ENCODE results near the gene POP7.

Gene POP7

DNA sequence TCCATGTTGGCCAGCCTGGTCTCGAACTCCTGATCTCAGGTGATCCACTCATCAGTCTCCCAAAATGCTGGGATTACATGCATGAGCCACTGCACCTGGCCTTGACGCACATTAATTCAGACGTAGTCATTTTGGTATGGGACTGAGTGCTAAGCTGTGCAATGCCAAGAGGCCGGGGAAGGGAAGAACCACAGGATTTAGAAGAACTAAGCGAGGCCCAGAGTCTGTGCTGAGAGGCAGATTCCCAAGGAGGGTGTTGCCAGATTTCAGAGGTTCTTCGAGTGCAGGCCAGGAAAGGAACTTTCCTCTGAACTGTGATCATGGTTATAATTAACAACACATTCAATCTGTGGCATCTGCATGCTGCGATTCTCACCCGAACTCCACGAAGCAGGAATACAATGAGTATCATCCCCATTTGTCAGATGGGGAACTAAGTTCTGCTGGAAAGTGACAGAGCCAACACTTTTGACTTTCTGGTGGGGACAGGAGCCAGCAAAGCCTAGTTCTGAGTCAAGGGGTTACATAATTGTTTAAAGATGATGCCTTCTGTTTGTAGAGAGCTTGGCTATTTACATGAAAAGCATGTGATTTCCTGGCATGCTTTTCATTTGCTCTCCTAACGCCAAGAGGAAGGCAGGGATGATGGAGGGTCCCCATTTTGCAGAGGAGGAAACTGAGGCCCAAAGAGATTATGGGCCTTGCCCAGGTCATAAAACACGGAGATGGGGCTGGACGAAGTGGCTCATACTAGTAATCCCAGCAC is 21.3 kb downstream of the POP7 start:
- in situ Hi-C loops (cut with HindIII; ENCODE audit: low pct_unique_long_range_greater_than_20kb, low sequenced_read_pairs) = no loop called here

DNA sequence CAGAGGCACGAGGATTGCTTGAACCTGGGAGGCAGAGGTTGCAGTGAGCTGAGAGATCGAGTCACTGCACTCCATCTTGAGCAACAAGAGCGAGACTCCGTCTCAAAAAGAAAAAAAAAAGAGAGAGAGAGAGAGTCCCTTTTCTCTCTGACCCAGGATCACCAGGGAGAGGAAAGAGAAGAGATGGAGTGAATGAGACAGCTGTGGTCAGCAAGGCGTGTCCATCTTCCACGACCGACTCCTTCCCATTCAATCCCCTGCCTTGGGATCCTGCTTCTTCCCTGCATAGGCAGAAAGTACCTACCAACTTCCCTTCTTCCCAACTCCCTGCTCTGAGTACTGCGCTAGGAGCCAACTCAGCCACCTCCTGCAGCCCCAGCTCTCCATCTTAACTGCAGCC is 22.3 kb downstream of the POP7 start:
- in situ Hi-C loops (cut with HindIII; ENCODE audit: low pct_unique_long_range_greater_than_20kb, low sequenced_read_pairs) = no loop called here

More for the DNA sequence above, 21.3 kb downstream of the POP7 start:
- no peak for DNase-seq (ENCODE audit: low read depth in 1 of 2, low spot score in 1 of 2)
- no peak for TF ChIP-seq JUND (IDR thresholded peaks at IDR 0.05; ENCODE audit: low read depth)

DNA sequence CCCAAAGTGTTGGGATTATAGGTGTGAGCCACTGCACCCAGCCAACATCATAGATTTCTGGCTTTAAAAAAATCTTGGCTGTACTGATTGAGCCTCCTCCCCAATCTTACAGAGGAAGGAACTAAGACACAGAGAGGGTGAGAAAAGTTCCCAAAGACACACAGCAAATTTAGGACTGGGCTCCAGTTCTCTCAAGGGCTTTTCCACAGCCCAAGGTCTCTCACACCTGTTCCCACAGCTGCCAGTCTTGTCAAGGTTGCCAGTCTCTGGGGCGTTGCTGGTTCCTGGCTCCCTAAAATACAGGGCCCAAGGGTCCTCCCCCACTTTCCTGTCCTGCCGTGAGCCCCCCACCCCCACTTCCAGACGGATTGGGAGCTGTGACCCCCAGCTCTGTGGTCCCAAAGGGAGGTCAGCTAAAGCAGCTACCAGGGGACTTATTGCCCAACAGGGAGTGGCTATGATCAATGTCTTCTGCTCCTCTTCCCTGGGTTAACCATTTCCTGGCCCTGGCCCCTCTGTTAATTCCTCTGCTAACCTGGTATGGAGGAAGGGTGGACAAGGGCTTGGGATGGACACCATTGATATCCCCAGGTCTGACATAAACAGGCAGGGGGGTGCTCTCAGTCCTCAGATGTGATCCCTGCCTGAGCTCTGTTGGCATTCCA is 24.3 kb downstream of the POP7 start:
- no peak for TF ChIP-seq JUND (IDR thresholded peaks at IDR 0.05; ENCODE audit: low read depth)
- in situ Hi-C loops (cut with HindIII; ENCODE audit: low pct_unique_long_range_greater_than_20kb, low sequenced_read_pairs) = no loop called here
- no peak for DNase-seq (ENCODE audit: low read depth in 1 of 2, low spot score in 1 of 2)

More for the DNA sequence above, 22.3 kb downstream of the POP7 start:
- TF ChIP-seq JUND (IDR thresholded peaks at IDR 0.05; ENCODE audit: low read depth) = no peak
- no peak for DNase-seq (ENCODE audit: low read depth in 1 of 2, low spot score in 1 of 2)

DNA sequence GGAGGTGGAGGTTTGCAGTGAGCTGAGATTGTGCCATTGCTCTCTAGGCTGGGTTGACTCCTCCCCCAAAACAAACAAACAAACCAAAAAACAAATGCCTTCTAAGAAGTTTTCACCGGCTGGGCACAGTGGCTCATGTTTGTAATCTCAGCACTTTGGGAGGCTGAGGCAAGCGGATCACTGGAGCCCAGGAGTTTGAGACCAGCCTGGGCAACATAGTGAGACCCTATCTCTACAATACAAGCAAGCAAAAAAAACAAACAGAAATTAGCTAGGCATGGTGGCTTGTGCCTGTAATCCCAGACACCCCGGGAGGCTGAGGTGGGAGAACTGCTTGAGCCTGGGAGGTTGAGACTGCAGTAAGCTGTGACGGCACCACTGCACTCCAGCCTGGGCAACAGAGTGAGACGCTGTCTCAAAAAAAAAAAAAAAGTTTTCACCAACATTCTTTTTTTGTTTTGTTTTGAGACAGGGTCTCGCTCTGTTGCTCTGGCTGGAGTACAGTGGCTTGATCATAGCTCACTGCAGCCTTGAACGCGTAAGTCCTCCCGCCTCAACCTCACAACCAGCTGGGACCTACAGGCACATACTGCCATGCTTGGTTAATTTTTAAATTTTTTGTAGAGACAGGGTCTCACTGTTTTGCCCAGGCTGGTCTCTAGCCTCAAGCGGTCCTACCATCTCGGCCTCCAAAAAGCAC is 26.2 kb downstream of the POP7 start:
- in situ Hi-C loops (cut with HindIII; ENCODE audit: low pct_unique_long_range_greater_than_20kb, low sequenced_read_pairs) = no loop called here
- no peak for TF ChIP-seq JUND (IDR thresholded peaks at IDR 0.05; ENCODE audit: low read depth)
- no peak for DNase-seq (ENCODE audit: low read depth in 1 of 2, low spot score in 1 of 2)

DNA sequence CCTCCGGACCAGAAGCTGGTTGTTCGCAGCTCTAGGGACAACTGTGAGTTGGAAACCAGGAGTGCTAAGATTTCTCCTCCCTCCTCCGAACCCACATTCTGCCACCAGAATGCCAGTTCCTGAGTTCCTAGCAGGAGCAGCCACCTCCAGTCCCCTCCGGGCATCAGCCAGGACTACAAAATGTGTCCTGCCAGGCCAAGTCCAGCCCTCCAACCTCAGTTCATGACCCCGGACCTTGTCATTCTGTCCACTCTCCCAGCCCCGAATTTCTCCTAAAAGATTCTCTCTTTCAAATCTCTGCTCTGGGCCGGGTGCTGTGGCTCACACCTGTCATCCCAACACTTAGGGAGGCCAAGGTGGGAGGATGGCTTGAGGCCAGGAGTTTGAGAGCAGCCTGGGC is 29.8 kb downstream of the POP7 start:
- in situ Hi-C loops (cut with HindIII; ENCODE audit: low pct_unique_long_range_greater_than_20kb, low sequenced_read_pairs) = no loop called here
- TF ChIP-seq JUND (IDR thresholded peaks at IDR 0.05; ENCODE audit: low read depth) = no peak
- DNase-seq (ENCODE audit: low read depth in 1 of 2, low spot score in 1 of 2) = no peak

DNA sequence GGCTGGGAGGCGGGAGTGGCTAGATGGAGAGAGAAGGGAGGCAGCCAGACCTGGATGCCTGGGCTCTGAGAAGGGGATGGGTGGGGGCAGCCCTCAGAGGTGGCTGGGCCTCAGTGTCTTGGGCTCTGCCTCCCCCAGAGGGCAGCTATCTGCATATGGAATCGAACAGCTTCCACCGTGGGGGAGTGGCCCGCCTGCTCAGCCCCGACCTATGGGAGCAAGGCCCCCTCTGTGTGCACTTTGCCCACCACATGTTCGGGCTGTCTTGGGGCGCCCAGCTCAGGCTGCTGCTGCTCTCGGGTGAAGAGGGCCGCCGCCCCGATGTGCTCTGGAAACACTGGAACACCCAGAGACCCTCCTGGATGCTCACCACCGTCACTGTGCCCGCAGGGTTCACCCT is 30.8 kb downstream of the POP7 start:
- TF ChIP-seq JUND (IDR thresholded peaks at IDR 0.05; ENCODE audit: low read depth) = no peak
- in situ Hi-C loops (cut with HindIII; ENCODE audit: low pct_unique_long_range_greater_than_20kb, low sequenced_read_pairs) = no loop called here
- DNase-seq (ENCODE audit: low read depth in 1 of 2, low spot score in 1 of 2) = no peak

DNA sequence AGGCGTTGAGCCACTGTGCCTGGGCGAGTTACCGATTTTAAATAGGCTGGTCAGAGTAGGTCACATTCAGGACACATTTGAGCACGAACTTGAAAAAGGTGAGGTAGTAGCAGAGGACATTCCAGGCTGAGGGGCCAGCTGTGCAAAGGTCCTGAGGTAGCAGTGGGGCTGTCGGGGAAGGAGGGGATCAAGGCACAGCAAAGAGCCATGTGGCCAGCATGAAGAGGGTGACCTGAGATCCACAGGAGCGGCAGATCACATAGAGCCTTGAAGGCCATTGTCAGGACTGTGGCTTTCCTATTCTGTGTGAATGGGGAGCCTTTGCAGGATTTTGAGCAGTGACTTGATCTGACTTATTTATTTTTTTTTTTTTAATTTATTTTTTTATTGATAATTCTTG is 34.0 kb downstream of the POP7 start:
- no peak for TF ChIP-seq JUND (IDR thresholded peaks at IDR 0.05; ENCODE audit: low read depth)
- DNase-seq (ENCODE audit: low read depth in 1 of 2, low spot score in 1 of 2) = no peak
- in situ Hi-C loops (cut with HindIII; ENCODE audit: low pct_unique_long_range_greater_than_20kb, low sequenced_read_pairs) = no loop called here

DNA sequence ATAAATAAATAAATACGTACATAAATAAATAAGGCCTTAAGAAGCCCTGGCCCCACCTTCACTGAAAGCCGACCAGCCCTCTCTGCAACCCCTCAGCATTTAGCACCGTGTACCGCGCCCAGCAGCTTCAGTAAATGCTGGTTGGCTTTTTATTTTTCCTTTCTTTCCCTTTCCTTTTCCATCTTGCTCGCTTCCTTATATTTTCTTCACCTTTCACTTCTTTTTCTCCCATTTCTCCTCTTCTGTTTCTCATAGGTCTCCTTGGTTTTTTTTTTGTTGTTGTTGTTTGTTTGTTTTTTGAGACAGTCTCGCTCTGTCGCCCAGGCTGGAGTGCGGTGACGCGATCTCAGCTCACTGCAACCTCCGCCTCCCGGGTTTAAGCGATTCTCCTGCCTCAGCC is 38.7 kb downstream of the POP7 start:
- in situ Hi-C loops (cut with HindIII; ENCODE audit: low pct_unique_long_range_greater_than_20kb, low sequenced_read_pairs) = no loop called here
- no peak for TF ChIP-seq JUND (IDR thresholded peaks at IDR 0.05; ENCODE audit: low read depth)
- no peak for DNase-seq (ENCODE audit: low read depth in 1 of 2, low spot score in 1 of 2)

DNA sequence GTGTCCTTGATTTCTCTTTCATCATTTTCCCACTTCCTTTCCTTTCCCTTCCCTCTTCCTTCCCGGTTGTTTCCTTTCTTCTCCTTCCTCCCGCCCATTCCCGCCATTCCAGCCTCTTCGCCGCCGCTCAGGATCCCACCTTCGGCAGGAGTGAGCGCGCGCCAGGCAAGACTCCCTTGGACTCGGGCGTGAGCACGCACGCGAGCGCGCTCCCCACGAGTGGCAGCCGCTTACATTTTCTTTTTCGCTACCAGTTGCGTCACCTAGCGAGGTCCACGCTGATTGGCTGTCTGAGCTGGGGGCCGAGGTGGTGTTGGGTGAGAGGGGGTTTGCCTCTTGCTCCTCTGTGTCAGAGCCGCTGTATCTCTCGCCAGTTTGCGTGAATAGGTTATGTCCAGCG is 39.3 kb downstream of the POP7 start:
- TF ChIP-seq JUND (IDR thresholded peaks at IDR 0.05; ENCODE audit: low read depth) = no peak
- in situ Hi-C loops (cut with HindIII; ENCODE audit: low pct_unique_long_range_greater_than_20kb, low sequenced_read_pairs) = no loop called here
- DNase-seq (ENCODE audit: low read depth in 1 of 2, low spot score in 1 of 2) = peak; percentile 64 to 86

DNA sequence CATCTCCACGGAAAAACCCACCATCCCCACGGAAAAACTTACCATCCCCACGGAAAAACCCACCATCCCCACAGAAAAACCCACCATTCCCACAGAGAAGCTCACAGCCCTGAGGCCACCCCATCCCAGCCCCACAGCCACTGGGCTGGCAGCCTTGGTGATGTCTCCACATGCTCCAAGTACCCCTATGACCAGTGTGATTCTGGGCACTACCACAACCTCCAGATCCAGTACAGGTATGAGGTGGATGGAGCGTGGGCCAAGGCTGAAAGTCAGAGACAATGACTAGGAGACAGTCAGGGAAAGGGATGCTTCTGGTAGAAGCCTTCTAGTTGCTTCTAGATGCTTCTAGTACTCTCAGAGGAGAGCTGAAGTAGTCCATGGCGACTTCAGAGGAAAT is 47.1 kb downstream of the POP7 start:
- no peak for DNase-seq (ENCODE audit: low read depth in 1 of 2, low spot score in 1 of 2)
- in situ Hi-C loops (cut with HindIII; ENCODE audit: low pct_unique_long_range_greater_than_20kb, low sequenced_read_pairs) = no loop called here
- no peak for TF ChIP-seq JUND (IDR thresholded peaks at IDR 0.05; ENCODE audit: low read depth)

DNA sequence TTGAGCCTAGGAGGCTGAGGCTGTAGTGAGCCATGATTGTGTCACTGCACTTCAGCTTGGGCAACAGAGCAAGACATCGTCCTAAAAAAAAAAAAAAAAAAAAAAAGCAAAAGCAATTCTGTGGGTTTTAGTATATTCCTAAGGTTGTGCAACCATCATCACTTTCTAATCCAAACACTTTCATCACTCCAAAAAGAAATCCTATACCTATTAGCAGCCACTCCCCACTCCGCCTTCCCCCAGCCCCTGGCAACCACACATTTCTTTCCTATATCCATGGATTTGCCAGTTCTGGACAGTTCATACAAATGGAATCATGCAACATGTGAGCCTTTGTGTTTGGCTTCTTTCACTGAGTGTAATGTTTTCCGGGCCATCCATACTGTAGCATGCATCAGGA is 47.8 kb downstream of the POP7 start:
- DNase-seq (ENCODE audit: low read depth in 1 of 2, low spot score in 1 of 2) = no peak
- in situ Hi-C loops (cut with HindIII; ENCODE audit: low pct_unique_long_range_greater_than_20kb, low sequenced_read_pairs) = no loop called here
- no peak for TF ChIP-seq JUND (IDR thresholded peaks at IDR 0.05; ENCODE audit: low read depth)

All from T47D (cell line).